Measurements from ENCODE around the gene SPEG. TPM values are rescaled to one million over a fixed set of nuclear protein-coding genes. Genes with fewer than 3 reads are reported as not detected.

SPEG gene
- polyA plus RNA-seq, 2 of the 4 experiments (the other 2 are of a cell fraction) = 2.3 to 11.5 TPM

DNA sequence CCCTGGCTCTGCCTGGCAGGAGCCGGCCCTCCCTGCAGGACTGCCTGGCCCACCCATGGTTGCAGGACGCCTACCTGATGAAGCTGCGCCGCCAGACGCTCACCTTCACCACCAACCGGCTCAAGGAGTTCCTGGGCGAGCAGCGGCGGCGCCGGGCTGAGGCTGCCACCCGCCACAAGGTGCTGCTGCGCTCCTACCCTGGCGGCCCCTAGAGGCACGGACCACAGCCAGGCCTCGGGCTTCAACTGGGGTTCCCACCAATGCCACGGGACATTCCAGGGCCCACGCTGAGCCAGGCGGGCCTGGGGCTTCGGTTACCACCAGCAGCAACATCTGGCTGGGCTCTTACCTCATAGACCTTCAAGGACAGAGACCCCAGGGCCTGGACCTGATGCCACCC lies 57.9 kb downstream of the SPEG start:
- Histone ChIP-seq H3K4me3 (no peak overlapping the region), H3K4me1 (peaks cover 12% of the 10 kb centered on the region; the same call in 2 of the 3 replicates), H3K4me2 (no peak overlapping the region), H3K9me3 (no peaks in the 10 kb centered on the region), H3K27ac (no peak overlapping the region)
- ATAC-seq = no peak
- POLR2A ChIA-PET = no interaction called here
- WGBS (ENCODE audit: missing lambda C conversion rate) = 67% methylated on average over 1 of the region's 20 CpGs
- CTCF ChIA-PET = interaction anchor here (1.0 to 89.4 kb wide), 3 partner anchors 14 to 90 kb away, joined by 3 to 3291 read pairs (median 3291); partner anchors contain the start of genes ASIC4, CHPF, GMPPA and SPEG
- no peak for DNase-seq (ENCODE audit: low read depth in 1 of 2, low spot score in 1 of 2)
- no peak for FAIRE-seq
- TF ChIP-seq HOXB13 (CRISPR knock-in tag; IDR thresholded peaks at IDR 0.05; ENCODE audit: low read depth) (no peak), CBX8 (IDR thresholded peaks at IDR 0.05) (no peak), RARB (CRISPR knock-in tag; IDR thresholded peaks at IDR 0.05) (no peak), HOXA7 (CRISPR knock-in tag; IDR thresholded peaks at IDR 0.05) (no peak), KDM5A (IDR thresholded peaks at IDR 0.05) (no peak), MYC (IDR thresholded peaks at IDR 0.05; ENCODE audit: borderline replicate concordance, low read length) (no peak), FOSL2 (IDR thresholded peaks at IDR 0.05) (no peak), FOSL2 (CRISPR knock-in tag; IDR thresholded peaks at IDR 0.05) (no peak), MAZ (IDR thresholded peaks at IDR 0.05; ENCODE audit: borderline replicate concordance, low read depth, low read length) (no peak), RNF2 (IDR thresholded peaks at IDR 0.05; ENCODE audit: borderline replicate concordance, low read depth) (no peak), ZNF302 (CRISPR knock-in tag; IDR thresholded peaks at IDR 0.05) (no peak), GATA3 (IDR thresholded peaks at IDR 0.05; ENCODE audit: borderline replicate concordance) (no peak), ZC3H11A (IDR thresholded peaks at IDR 0.05) (no peak), TFCP2L1 (CRISPR knock-in tag; IDR thresholded peaks at IDR 0.05) (no peak), EP300 (IDR thresholded peaks at IDR 0.05) (no peak), BHLHE40 (IDR thresholded peaks at IDR 0.05; ENCODE audit: low read depth, low read length) (no peak), NFE2L2 (conservative IDR thresholded peaks at IDR 0.05; ENCODE audit: low read length) (no peak), EHF (CRISPR knock-in tag; IDR thresholded peaks at IDR 0.05) (no peak)
- TF ChIP-seq, protein P1, sequence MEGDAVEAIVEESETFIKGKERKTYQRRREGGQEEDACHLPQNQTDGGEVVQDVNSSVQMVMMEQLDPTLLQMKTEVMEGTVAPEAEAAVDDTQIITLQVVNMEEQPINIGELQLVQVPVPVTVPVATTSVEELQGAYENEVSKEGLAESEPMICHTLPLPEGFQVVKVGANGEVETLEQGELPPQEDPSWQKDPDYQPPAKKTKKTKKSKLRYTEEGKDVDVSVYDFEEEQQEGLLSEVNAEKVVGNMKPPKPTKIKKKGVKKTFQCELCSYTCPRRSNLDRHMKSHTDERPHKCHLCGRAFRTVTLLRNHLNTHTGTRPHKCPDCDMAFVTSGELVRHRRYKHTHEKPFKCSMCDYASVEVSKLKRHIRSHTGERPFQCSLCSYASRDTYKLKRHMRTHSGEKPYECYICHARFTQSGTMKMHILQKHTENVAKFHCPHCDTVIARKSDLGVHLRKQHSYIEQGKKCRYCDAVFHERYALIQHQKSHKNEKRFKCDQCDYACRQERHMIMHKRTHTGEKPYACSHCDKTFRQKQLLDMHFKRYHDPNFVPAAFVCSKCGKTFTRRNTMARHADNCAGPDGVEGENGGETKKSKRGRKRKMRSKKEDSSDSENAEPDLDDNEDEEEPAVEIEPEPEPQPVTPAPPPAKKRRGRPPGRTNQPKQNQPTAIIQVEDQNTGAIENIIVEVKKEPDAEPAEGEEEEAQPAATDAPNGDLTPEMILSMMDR (IDR thresholded peaks at IDR 0.05) = no peak
- TF ChIP-seq, protein P2, sequence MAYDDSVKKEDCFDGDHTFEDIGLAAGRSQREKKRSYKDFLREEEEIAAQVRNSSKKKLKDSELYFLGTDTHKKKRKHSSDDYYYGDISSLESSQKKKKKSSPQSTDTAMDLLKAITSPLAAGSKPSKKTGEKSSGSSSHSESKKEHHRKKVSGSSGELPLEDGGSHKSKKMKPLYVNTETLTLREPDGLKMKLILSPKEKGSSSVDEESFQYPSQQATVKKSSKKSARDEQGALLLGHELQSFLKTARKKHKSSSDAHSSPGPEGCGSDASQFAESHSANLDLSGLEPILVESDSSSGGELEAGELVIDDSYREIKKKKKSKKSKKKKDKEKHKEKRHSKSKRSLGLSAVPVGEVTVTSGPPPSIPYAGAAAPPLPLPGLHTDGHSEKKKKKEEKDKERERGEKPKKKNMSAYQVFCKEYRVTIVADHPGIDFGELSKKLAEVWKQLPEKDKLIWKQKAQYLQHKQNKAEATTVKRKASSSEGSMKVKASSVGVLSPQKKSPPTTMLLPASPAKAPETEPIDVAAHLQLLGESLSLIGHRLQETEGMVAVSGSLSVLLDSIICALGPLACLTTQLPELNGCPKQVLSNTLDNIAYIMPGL (CRISPR knock-in tag; IDR thresholded peaks at IDR 0.05; ENCODE audit: borderline replicate concordance) = no peak

DNA sequence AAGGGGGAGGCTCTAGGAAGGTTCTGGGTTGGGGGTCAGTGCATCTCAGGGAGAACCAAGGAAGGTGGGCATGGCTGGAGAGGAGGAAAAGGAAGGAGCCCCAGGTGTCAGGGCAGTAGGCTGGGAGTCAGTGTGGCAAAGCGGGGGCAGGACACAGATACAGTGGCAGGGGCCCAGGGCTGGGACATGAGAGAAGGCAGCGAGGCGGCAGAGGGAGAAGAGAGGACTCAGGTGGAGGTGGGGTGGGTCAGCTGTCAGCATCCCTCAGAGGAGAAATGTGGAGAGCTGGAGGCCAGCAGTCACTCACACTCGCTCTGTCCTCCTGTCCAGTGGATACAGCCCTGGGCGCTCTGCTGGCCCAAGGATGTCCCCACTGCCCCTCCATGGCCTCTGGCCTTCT lies 58.4 kb downstream of the SPEG start:
- no peak for FAIRE-seq
- Histone ChIP-seq H3K4me1 (peaks cover 13% of the 10 kb centered on the region; the same call in 2 of the 3 replicates), H3K27ac (no peak overlapping the region), H3K4me2 (no peak overlapping the region), H3K4me3 (no peak overlapping the region), H3K9me3 (no peaks in the 10 kb centered on the region)
- POLR2A ChIA-PET = no interaction called here
- CTCF ChIA-PET = interaction anchor here (1.9 to 89.4 kb wide), 3 partner anchors 13 to 77 kb away, joined by 7 to 3291 read pairs (median 3291); partner anchors contain the start of genes ASIC4, CHPF, GMPPA and SPEG
- no peak for DNase-seq (ENCODE audit: low read depth in 1 of 2, low spot score in 1 of 2)
- 92% methylated on average over 5 of the region's 5 CpGs for WGBS (ENCODE audit: missing lambda C conversion rate)
- ATAC-seq = no peak
- TF ChIP-seq, protein P3, sequence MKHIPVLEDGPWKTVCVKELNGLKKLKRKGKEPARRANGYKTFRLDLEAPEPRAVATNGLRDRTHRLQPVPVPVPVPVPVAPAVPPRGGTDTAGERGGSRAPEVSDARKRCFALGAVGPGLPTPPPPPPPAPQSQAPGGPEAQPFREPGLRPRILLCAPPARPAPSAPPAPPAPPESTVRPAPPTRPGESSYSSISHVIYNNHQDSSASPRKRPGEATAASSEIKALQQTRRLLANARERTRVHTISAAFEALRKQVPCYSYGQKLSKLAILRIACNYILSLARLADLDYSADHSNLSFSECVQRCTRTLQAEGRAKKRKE (CRISPR knock-in tag; IDR thresholded peaks at IDR 0.05; ENCODE audit: low read depth) = no peak
- no peak for TF ChIP-seq PHF8 (IDR thresholded peaks at IDR 0.05; ENCODE audit: borderline replicate concordance, low read depth)
- no peak for TF ChIP-seq MAFK (IDR thresholded peaks at IDR 0.05; ENCODE audit: partially characterized antibody)
- no peak for TF ChIP-seq RCOR1 (IDR thresholded peaks at IDR 0.05; ENCODE audit: low read depth, low read length)
- TF ChIP-seq EHMT2 (IDR thresholded peaks at IDR 0.05; ENCODE audit: low read depth) = no peak
- no peak for TF ChIP-seq TFCP2L1 (CRISPR knock-in tag; IDR thresholded peaks at IDR 0.05)
- no peak for TF ChIP-seq ZFP36 (IDR thresholded peaks at IDR 0.05; ENCODE audit: borderline replicate concordance, partially characterized antibody)
- no peak for TF ChIP-seq SREBF2 (IDR thresholded peaks at IDR 0.05)
- TF ChIP-seq TP53 (CRISPR knock-in tag; IDR thresholded peaks at IDR 0.05) = no peak
- TF ChIP-seq POLR2A (IDR thresholded peaks at IDR 0.05; ENCODE audit: low read length) = no peak
- TF ChIP-seq, protein P4, sequence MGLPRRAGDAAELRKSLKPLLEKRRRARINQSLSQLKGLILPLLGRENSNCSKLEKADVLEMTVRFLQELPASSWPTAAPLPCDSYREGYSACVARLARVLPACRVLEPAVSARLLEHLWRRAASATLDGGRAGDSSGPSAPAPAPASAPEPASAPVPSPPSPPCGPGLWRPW (IDR thresholded peaks at IDR 0.05) = no peak
- TF ChIP-seq, protein P1 (IDR thresholded peaks at IDR 0.05) = no peak
- TF ChIP-seq ZSCAN20 (CRISPR knock-in tag; IDR thresholded peaks at IDR 0.05) = no peak

All from A549 (cell line).